NB4 (cell line): ENCODE results near the gene SLC6A19.

Experiments used
- MYC ChIP-seq: IDR thresholded peaks from 2 replicates; pipeline ENCODE4 v1.6.1; 2011; ENCODE audit warnings: low read depth, low read length
- TF ChIP-seq, protein P1 (sequence below): IDR thresholded peaks from one replicate; pipeline ENCODE4 v1.5.1; 2012; ENCODE audit warnings: low read depth, low read length
- TF ChIP-seq, protein P2 (sequence below): IDR thresholded peaks from 2 replicates; pipeline ENCODE4 v1.6.1; 2011; ENCODE audit warnings: low read depth, low read length

DNA sequence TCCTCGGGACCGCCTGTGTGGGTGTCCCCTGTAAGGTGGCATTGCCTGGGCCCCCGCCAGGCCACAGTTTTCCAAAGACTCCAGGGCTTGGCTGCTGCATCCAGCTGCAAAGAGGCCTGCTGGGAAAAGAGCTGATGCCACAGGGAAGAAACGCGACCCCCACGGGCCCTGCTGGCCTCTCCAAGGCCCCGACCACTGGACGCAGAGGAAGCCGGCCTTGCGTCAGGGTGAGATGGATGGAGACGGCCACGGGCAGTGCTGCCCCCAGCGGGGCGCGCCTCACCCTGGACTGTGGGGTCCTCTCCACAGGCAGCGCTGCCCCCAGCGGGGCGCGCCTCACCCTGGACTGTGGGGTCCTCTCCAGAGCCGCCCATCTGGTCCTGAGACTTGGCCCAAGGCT is 21.3 kb upstream of the SLC6A19 start:
- TF ChIP-seq, protein P1, sequence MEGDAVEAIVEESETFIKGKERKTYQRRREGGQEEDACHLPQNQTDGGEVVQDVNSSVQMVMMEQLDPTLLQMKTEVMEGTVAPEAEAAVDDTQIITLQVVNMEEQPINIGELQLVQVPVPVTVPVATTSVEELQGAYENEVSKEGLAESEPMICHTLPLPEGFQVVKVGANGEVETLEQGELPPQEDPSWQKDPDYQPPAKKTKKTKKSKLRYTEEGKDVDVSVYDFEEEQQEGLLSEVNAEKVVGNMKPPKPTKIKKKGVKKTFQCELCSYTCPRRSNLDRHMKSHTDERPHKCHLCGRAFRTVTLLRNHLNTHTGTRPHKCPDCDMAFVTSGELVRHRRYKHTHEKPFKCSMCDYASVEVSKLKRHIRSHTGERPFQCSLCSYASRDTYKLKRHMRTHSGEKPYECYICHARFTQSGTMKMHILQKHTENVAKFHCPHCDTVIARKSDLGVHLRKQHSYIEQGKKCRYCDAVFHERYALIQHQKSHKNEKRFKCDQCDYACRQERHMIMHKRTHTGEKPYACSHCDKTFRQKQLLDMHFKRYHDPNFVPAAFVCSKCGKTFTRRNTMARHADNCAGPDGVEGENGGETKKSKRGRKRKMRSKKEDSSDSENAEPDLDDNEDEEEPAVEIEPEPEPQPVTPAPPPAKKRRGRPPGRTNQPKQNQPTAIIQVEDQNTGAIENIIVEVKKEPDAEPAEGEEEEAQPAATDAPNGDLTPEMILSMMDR = no peak
- no peak for TF ChIP-seq MYC
- TF ChIP-seq, protein P2, sequence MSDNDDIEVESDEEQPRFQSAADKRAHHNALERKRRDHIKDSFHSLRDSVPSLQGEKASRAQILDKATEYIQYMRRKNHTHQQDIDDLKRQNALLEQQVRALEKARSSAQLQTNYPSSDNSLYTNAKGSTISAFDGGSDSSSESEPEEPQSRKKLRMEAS = no peak
